Tibial nerve (tissue), 3 donors: ENCODE data around the gene RGS8.

Experiments used
- CTCF ChIP-seq, 5 experiments: fragments of 200-600 bp in 3 of 5; fragments of 450-650 bp in 2 of 5; sonication (generic) in 3 of 5; IDR thresholded peaks; one replicate each; pipeline ENCODE4 v1.5.1; 2016 to 2019; ENCODE audit warnings: antibody characterized with exemption in 5 of 5, mild to moderate bottlenecking in 3 of 5, moderate library complexity in 2 of 5
- POLR2A ChIP-seq, 2 donors: fragments of 450-650 bp; IDR thresholded peaks; one replicate each; pipeline ENCODE4 v1.6.1; 2017; ENCODE audit warnings: antibody characterized with exemption in 2 of 2, mild to moderate bottlenecking in 2 of 2, moderate library complexity in 2 of 2

- TF ChIP-seq CTCF (IDR thresholded peaks at IDR 0.05) (no peak), POLR2A (IDR thresholded peaks at IDR 0.05) (no peak)
Observed at GRCh38 chr1:182642461-182642860, 41.9 kb downstream of the RGS8 start.
